ENCODE data around the gene NCOR2.

GRCh38 chr12:124571556-124571955 is 4.1 kb upstream of the NCOR2 start:
- TF ChIP-seq POLR2A (IDR thresholded peaks at IDR 0.05) (no peak), POLR2AphosphoS5 (IDR thresholded peaks at IDR 0.05) (no peak), EP300 (IDR thresholded peaks at IDR 0.05) (no peak)
- TF ChIP-seq, protein P1, sequence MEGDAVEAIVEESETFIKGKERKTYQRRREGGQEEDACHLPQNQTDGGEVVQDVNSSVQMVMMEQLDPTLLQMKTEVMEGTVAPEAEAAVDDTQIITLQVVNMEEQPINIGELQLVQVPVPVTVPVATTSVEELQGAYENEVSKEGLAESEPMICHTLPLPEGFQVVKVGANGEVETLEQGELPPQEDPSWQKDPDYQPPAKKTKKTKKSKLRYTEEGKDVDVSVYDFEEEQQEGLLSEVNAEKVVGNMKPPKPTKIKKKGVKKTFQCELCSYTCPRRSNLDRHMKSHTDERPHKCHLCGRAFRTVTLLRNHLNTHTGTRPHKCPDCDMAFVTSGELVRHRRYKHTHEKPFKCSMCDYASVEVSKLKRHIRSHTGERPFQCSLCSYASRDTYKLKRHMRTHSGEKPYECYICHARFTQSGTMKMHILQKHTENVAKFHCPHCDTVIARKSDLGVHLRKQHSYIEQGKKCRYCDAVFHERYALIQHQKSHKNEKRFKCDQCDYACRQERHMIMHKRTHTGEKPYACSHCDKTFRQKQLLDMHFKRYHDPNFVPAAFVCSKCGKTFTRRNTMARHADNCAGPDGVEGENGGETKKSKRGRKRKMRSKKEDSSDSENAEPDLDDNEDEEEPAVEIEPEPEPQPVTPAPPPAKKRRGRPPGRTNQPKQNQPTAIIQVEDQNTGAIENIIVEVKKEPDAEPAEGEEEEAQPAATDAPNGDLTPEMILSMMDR (IDR thresholded peaks at IDR 0.05), result no peak
